Fibroblast of the aortic adventitia (primary cell): ENCODE data around the gene EIF4E1B. TPM values are rescaled to one million over a fixed set of nuclear protein-coding genes. Genes with fewer than 3 reads are reported as not detected.

Experiments used
- DNase-seq: peaks from one replicate; pipeline ENCODE4 v3.0.0-alpha.2; 2010; ENCODE audit warnings: low read depth
- H3K4me3 ChIP-seq: 2 replicates; pipeline ENCODE4 v1.5.1; 2011; ENCODE audit warnings: low read depth, mild to moderate bottlenecking, control low read depth, low read length, moderate library complexity
- CTCF ChIP-seq: IDR thresholded peaks from 2 replicates; pipeline ENCODE4 v1.5.1; 2011; ENCODE audit warnings: mild to moderate bottlenecking, low read length, control low read depth, inconsistent platforms; ENCODE audit not compliant: insufficient read depth
- total RNA-seq: library from RNA; depleted of rRNA; stranded (reverse); fragments of >200 nt; gene quantifications from 2 replicates; pipeline ENCODE4 v1.2.3, GENCODE V29; 2012; ENCODE audit warnings: low replicate concordance

The EIF4E1B gene
- total RNA-seq, 1 donor = not detected

DNA sequence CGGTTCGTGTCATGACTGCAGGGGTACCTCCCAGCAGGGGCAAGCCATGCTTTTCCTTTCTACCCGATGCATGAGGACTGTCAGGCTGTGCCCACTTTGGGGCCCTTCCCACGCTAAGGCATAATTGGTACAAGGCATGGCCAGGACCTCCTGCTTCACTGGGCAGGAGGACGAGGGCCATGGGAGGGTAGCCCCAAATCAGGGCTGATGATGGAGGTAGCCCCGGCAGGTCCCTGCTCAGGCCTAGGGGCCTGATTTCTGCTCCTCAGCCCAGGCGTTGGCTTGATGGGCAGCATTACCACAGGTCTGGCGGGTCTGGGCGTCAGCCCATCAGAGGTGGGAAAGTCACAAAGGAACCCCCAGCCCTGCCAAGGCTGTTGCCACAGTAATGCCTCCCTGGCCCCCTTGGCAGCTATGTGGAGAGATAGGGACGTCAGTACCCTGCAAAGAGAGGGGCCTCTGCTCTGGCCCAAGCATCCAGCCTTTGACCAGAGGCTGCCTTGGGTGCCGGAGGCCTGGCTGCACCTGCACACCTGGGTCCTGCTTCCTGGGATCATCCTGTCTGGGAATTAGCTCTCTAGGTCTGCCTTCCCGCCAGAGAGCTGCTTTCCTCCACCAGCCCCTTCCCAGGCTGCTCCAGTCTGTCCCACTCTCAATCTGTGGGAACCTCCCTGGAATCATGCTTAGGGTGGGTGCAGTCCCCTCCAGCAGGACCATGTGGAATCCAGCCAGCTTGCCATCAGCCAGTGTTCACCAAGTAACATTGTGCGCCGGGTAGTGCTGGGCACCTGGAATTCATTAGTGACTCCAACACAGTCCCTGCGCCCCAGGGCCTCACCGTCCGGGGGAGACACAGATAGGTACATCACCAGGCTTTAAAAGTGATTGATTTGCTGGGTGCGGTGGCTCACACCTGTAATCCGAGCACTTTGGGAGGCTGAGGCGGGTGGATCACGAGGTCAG, 32.2 kb downstream of the EIF4E1B start:
- no peak for DNase-seq
- no peak overlapping the region for H3K4me3 ChIP-seq
- TF ChIP-seq CTCF = no peak

DNA sequence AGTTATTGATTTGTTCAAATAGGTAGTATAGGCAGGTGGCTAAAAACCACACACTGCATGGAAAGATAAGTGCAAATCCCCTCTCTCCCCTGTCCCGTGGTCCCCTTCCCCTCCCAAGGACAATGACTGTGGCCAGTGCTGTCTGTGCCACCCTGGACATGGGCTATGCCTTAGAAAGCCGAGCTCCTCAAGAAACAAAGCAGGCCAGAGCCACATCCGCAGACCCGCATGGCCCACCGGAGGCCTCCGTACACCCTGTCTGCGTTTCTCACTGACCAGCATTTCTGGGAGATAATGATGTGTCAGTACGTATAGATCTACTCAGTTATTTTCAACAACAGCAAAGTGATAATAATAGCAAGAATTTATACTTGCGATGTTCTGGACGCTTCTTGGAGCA, 33.1 kb downstream of the EIF4E1B start:
- no peak for TF ChIP-seq CTCF
- no peak overlapping the region for H3K4me3 ChIP-seq
- no peak for DNase-seq

GRCh38 chr5:176664479-176664878, 34.0 kb downstream of the EIF4E1B start:
- DNase-seq = no peak
- H3K4me3 ChIP-seq = no peak overlapping the region
- no peak for TF ChIP-seq CTCF

- DNase-seq = no peak
- no peak for TF ChIP-seq CTCF
- H3K4me3 ChIP-seq = no peak overlapping the region
These were observed 34.4 kb downstream of the EIF4E1B start for GRCh38 chr5:176664886-176665285.

- no peak overlapping the region for H3K4me3 ChIP-seq
- no peak for TF ChIP-seq CTCF
- DNase-seq = no peak
These were observed 35.0 kb downstream of the EIF4E1B start for GRCh38 chr5:176665517-176665916.

DNA sequence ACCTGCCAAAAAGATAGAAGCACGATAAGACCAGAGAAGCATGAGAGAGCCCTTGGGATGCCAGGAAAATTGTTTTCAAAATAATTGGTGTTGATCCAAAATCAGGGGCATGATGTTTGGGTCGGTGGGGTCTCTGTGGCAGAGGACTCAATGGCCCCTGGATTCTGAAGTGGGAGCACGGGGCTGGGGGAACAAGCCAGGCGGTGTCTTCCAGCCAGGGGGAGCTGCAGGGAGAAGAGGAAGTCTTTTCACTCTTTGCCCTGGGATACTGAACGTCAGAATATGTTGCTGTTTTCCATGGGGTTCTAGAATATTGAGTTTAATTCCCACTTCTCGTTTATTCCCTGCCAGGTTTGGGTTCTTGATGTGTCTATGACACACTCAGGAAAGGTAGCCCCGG, 37.2 kb downstream of the EIF4E1B start:
- no peak for TF ChIP-seq CTCF
- H3K4me3 ChIP-seq = no peak overlapping the region
- no peak for DNase-seq
